Measurements from ENCODE around the gene RNASE3.
A peak's percentile ranks its signal among the peaks of the same experiment; 100 is the strongest.
"Not testable (repeated sequence)": the region's sequence is repeated elsewhere in the genome, so short reads cannot be mapped to it uniquely, and the experiment has no call there.

RNASE3 gene

DNA sequence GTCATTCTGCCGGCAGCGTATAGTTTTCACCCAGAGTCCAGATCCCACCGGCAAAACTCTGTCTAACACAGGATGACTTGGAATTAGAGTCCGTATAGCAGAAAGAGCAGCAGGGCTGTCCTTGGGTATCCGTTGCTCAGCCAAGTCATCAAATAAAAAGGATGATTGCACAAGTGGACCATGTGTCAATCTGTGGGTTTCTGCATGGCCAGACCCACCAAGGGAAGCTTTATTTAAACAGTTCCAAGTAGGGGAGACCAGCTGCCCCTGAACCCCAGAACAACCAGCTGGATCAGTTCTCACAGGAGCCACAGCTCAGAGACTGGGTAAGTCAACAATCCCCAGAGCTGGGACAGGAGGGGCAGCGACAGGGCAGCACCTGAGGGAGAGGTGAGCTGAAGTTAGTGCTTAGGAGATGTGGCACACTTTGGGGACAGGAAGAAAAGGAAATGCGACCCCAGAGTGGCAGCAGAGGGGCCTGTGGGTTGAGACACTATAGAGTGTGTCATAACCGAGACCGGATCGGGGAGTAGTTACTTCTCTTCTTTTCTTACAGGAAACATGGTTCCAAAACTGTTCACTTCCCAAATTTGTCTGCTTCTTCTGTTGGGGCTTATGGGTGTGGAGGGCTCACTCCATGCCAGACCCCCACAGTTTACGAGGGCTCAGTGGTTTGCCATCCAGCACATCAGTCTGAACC is at the start of gene RNASE3:
TSS of gene RNASE3 (plus strand) at position 260 of the 700 bp plus-strand sequence. CDS start at position 562, 302 bp downstream.
- not testable (repeated sequence) for DNase-seq

DNA sequence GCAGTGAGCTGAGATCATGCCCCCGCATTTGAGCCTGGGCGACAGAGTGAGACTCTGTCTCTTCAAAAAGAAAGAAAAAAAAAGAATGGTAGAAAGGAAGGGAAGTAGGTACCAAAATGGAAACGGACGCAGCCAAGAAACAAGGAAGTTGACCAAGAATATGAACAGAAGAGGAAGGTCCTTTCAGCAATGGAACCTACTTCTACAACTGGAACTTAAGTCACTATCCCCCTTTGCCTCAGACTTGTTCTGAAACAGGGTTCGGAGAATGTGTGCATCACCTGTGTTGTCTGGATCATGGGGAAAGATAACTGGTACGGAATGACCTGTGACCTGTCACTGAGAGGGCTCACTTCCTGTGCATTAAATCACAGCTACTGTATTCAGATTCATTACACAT is 44.6 kb upstream of the RNASE3 start:
- DNase-seq: no peak

DNA sequence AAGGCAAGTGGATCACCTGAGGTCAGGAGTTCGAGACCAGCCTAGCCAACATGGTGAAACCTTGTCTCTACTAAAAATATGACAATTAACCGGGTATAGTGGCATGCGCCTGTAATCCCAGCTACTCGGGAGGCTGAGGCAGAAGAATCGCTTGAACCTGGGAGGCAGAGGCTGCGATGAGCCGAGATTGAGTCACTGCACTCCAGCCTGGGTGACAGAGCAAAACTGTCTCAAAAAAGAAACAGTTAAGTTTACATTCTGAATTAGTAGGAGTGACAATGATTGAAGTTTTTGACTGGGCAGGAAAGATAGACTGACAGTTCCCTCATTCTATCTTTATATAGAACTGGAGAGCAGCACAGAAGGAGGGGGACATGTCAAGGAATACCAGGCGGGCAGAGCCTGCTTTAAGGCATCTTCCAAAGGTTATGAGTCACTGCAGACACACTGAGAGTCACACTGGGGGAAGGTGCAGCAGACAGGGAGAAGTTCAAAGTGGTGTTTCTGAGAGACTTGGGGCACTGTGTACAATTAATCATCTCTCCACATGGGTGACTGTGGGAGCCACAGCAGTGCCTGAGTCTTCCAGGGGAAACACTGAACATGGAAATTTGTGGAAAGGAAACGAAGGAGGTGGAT is 42.8 kb upstream of the RNASE3 start:
- DNase-seq: no peak

DNA sequence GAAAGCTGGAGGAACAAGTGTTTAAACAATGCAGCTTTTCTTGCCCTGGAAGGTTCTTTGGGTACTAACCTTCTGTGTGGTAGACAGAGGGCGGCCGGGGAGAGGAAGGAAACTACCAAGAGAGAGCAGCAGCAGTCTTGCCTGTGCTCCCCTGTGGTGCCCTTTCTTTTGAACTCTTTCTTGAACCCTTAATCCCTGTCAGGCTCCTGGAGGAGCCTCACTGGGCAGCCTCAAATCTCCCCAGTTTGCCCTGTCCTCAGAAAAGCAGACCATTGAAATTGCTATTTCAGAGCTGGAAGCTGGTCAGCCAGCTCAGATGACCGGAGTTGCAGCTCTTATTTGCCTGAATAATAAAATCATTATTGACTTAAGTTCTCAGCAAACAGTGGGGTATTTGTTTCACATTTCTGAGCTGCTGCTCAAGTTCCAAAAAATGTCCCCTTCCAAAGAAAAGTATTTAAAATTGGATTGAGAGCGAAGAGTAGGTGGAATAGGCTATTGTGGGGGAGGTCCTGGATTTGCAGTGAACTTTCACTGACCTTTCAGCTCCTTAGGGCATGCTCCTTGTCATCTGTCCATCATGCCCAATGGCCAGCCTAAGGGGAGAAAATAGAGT is 42.1 kb upstream of the RNASE3 start:
- no peak for DNase-seq

DNA sequence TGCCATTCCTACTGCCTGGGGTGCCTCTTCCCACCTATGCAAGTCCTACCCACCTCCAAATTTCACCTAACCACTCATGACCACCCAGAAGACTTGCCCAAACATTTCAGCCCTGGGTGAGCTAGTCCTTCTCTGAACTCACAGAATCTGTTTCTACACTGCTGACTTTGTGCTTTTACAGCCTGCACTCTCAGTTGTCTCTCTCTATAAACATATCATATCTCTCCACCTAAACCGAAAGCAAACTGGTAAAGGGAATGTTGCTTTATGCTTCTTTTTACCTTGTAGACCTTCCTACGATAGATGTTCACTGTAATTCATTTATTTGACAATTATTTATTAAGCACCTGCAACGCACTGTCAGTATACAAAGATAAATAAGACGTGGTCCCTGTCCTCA is 38.1 kb upstream of the RNASE3 start:
- no peak for DNase-seq

DNA sequence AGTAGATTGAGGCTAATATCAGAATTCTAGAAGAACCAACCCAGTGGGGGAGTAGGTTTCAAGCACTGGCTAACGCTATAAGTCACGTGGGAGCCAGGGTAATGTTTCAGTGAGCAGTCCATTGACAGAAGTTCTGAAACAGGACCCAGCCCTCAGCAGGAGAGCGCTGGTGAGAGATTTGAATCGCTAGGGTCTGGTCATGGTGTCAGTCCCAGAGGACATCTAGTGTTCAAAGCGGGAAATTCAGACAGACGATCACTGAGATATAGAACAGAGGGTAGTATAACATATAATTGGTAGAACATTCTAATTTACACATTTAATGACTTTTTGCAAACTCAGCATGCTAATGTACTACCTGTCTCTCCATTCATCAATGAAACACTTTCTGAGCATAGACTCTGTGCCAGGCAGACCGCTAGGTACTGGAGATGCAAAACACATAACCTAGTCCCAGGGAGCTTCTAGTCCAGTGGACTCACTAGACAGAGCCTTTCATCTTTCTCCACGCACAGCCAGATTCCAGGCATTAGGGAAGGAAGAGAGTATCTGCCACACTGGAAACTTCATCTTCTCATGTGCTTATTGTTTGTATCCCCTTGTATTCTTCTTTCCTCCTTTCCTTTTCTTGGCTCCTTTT is 35.4 kb upstream of the RNASE3 start:
- DNase-seq: peak; percentile 13 to 45

DNA sequence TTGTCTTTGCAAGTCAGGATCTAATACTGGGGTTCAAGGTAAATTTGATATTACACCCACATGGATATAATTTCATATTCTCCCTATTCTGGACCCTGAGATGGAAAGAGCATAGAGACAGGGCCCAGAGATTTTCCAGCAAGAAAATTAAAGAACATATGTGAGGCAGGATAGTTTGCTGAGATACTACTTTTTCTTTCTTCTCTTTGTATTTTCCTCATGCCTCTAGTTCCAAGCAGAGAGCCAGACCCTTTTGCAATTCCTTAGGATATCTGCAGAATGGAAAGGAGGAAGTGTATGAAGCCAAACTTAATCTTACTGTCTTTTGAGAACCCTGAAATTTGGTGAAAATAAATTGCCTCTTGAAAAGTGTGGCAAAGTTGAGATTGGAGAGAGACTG is 34.0 kb upstream of the RNASE3 start:
- no peak for DNase-seq

DNA sequence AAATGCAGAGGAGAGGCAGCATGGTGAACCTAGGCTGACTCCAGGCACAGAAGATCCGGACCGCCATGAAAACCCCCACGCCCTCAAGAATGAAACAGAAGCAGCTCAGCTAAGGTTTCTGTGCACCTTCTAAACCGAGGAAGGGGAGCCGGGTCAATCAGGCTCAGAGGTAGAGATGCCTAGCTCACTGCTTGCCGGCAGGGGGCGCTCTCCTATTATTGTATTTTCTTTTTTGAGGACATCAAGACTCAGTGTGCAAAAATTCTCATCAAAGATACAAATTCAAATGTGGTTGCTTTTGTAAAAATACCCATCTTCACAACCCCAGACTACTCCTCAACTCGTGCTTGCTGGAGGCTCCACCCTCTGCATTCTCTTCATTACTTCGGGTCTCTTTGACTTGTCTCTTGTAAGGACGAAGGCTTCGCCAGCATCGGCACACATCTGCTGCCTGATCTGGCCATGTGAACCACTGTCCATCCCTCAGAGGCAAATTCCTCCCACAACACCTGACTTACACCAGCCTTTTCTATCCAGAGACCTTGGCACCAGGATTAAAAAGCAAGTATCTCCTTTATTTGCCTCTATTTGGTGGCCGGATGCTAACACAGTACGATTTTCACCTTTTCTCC is 33.4 kb upstream of the RNASE3 start:
- DNase-seq: peak; percentile 18 to 52

DNA sequence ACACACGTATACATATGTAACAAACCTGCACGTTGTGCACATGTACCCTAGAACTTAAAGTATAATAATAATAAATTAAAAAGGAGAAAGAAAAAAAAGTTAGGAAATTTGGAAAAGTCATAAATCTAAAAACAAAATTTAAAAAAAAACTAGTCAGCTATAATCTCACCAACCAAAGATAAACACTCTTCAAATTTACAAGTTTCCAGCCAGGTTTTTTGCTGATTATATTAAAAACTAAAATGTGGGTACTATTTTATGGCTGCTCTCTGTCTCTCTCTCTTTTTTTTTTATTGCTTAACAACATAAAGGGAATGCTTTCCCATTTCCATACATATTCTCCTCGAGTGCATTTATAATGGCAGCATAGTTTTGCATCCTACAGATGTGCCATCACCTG is 25.0 kb upstream of the RNASE3 start:
- DNase-seq: no peak

DNA sequence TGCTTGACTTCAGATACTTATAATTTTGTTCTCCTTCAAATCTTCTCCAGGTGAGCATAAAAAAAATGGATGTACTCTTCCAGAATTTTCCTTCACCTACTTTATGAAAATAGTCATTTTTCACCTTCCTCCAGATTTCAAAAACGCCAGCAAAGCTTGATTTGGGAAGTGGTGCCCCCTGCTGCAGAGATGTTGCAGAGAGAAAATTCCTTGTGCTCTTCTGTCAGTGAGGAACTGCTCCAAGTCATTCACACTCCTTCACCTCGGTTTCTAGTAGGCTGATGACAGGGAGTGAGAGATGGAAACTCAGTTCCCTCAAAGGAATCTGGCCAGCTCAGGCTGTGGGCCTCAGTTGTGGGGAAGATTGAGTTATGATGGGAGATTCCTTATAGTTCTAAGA is 24.2 kb upstream of the RNASE3 start:
- DNase-seq: no peak

DNA sequence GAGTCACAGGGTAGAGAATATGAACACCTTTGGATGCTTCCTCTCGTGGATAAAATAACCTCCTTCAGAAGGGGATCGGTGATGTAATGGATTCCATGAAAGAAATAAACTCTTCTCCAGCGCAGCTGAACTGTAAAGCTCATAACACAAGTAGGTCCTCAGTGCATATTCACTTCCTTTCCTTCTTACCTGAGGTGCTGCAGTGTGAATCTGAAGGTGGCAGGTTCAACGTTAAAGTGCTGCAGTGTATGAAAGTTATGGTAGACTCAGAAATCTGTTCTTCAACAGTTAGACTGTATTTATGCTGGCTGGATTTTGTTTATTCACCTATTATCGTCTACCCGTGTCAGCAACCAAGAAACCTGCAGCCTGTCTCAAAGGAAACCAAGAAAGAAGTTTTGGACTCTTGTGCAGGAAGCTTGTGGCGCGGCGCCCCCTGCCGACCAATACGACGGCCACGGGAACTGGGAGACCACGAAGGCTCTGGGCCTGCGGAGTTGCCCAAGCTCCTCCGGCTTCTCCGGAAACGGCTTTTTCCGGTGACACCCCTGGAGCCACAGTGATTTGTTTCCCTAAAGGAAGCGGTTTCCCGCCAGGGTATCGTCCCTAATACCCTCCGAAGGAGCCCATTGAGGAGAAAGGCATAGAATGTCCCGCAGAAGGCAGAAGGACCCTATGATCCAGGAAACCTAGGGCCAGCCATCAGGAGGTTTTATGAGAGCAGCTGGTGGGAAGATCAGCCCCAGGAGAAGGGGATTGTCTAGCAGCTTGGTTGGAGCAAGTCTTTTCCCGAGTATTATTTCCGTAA is 17.6 kb upstream of the RNASE3 start:
- DNase-seq: no peak

DNA sequence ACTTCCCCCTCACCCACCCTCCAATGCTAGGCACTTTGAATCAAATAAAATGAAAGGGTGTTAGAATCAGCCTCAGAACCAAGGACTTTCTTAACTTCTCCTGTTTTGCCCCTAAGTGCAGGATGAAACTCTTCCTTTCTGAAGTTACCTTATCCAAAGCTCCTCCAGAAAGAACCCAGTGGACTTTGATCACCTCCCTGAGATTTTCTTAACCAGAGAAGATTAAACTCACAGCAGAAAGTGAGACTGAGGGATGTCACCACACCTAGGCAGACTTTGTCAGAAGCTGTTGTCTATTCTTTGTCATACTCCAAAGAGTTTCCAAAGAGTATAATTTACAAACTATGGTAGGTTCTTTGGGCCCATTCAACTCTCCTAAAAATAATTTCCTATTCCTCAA is 14.2 kb upstream of the RNASE3 start:
- DNase-seq: no peak

DNA sequence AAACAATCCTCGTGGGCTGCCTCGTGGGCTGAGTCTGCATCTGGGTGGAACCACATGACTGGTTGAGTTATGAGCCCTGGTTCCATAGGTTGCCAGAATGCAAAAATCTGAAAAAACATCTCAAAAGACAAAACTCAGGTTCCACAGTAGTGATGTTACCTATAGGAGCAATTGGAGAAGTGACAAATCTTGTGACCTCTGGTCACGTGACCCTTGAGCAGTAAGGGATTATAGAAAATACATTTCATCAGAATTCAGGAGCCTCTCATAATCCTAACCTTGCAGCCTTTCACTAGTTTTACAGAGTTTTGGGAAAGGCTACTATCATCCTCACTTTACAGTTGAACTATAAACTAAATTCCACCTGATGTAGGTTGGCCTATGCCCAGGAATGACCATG is 12.5 kb upstream of the RNASE3 start:
- DNase-seq: no peak

DNA sequence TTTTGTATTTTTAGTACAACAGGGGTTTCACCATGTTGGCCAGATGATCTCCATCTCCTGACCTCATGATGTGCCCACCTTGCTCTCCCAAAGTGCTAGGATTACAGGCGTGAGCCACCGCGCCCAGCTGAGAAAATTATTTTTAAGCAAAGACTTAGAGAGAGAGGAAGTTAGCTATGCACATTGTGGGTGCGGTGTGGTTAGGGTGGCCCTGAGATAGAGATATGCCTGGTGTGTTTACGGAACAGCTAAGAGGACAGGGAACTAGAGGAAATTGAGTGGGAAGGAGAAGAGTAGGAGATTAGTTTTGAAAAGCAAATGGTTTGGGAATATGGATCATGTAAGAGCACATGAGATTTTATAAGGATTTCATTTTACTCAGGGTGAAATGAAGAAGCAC is 10.0 kb upstream of the RNASE3 start:
- not testable (repeated sequence) for DNase-seq

DNA sequence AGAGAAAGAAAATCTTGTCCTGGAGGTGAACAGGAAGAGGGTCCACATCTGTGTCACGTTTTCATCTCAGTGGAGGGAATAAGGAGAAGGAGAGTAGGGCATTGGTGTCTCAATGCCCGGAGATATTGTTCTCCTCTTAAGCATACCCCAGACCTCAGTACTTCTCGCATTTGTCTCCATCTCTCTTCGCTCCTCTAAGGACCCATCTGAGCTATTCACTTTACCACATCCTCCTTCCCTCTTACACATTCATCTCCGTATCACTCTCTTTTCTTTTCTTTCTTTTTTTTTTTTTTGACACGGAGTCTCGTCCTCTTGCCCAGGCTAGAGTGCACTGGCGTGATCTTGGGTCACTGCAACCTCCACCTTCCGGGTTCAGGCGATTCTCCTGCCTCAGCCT is 8.4 kb upstream of the RNASE3 start:
- DNase-seq: not testable (repeated sequence)

DNA sequence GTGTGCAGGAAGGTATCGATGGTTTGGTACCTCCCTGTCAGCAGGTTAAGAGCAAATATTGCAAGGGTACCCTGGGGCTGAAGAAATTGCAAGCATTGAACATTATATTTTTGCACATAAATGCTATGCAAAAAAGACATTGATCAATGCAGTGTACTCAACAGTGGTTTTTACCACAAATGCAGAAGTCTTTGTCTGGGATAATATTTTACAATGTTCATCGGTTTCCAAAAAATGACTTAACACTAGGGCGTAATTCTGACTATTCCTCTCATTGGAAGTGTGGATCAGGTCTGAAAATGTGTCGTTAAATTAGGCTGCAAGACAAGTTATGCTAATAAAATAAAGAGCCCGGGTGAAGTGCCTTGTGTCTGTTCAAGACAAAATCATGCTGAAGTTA is 2.8 kb upstream of the RNASE3 start:
- DNase-seq: not testable (repeated sequence)

DNA sequence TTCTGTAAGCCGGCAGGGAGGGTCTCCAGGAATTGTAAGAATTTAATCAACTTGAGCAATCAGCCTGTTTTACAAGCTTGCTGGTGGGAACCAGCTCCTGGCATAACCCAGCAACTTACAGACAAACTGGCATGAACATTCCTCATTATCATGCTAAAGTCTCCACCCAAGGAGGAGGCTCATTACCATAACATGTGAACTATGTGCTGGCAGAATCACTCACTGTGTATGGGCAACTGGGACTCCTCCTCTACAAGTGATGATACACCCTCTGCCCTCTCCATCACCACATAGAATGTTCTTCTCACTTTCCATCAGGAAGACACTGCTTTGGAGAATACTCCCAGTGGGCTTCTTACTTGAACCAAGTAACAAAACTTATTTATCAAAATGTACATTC is 4.1 kb downstream of the RNASE3 start:
- DNase-seq: not testable (repeated sequence)

DNA sequence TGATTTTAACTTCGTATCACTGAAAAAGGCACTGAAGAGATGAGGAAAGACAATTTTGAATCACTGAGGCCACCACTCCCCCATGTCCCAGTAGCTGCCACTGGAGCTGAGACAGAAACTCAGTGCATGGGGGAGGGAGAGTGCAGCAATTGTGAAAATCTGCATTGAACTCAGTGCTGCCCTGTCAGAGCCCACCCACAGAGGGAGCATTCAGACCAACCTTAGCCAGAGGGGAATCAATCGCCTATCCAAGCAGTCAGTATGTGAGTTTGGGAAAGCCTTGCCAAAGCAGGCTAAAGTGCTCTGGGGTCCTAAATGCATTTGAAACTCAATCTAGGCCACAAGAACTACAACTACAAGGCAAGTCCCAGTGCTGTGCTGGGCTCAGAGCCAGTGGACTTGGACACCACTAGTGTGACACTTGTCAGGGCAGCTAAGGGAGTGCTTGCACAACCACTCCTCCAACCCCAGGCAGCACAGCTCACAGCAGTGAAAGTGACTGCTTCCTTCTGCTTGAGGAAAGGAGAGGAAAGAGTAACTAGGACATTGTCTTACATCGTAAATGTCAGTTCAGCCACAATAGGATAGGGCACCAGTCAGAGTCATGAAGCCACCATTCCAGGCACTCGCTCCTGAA is 13.3 kb downstream of the RNASE3 start:
- no peak for DNase-seq

DNA sequence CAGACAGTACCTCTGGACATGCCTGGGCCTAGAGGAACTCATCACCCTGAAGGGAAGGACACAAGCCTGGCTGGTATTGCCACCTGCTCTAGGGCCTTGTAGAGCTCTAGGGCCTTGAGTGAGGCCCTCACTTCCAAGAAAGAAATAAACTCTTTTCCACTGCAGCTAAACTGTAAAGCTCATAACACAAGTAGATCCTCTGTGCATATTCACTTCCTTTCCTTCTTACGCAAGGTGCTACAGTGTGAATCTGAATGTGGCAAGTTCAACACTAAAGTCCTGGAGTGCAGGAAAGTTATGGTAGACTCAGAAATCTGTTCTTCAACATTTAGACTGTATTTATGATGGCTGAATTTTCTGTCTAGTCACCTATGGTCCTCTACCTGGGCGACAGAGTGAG is 14.5 kb downstream of the RNASE3 start:
- DNase-seq: no peak

DNA sequence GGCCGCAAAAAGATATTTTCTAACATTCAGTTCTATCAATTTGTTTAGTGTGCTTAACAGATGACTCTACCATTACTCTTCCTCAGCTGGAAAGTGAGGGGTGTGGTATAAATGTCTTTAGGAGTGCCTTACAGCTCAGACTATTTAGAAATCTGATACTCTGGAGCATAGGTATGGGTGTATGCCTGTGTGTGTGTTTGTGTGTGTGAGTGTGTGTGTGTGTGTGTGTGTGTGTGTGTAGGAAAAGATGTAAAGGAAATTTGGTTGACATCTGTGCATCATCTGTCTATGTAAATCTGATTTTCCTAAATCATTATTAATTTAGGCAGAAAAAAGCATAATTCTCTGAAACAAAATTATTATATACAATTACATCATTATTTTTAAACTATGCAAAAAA is 16.0 kb downstream of the RNASE3 start:
- DNase-seq: no peak

DNA sequence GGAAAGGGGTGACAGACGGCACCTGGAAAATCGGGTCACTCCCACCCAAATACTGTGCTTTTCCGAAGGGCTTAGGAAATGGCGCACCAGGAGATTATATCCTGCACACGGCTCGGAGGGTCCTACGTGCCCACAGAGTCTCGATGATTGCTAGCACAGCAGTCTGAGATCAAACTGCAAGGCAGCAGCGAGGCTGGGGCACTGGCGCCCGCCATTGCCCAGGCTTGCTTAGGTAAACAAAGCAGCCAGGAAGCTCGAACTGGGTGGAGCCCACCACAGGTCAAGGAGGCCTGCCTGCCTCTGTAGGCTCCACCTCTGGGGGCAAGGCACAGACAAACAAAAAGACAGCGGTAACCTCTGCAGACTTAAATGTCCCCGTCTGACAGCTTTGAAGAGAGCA is 19.6 kb downstream of the RNASE3 start:
- not testable (repeated sequence) for DNase-seq

Data from NCI-H524 (cell line).